KMS-11 (cell line): Measurements from ENCODE around the gene AGPS.
A peak's percentile ranks its signal among the peaks of the same experiment; 100 is the strongest.

ENCODE experiments used
- H2AFZ ChIP-seq: fragments of 200-600 bp; sonication (generic); 2 replicates; pipeline ENCODE4 v1.6.1; 2016; ENCODE audit warnings: antibody characterized with exemption, mixed run types, low read depth
- H3K27ac ChIP-seq: fragments of 200-600 bp; sonication (generic); 2 replicates; pipeline ENCODE4 v1.6.1; 2016; ENCODE audit warnings: mild to moderate bottlenecking, mixed run types
- H3K27me3 ChIP-seq: fragments of 200-600 bp; sonication (generic); 2 replicates; pipeline ENCODE4 v1.6.1; 2017; ENCODE audit warnings: mild to moderate bottlenecking, low read depth, mixed run types, moderate library complexity; ENCODE audit not compliant: insufficient read depth
- H3K36me3 ChIP-seq: fragments of 200-600 bp; sonication (generic); 2 replicates; pipeline ENCODE4 v1.6.1; 2017; ENCODE audit warnings: mild to moderate bottlenecking, mixed run types; ENCODE audit not compliant: insufficient read depth
- H3K4me1 ChIP-seq: fragments of 200-600 bp; sonication (generic); 2 replicates; pipeline ENCODE4 v1.6.1; 2016; ENCODE audit warnings: mild to moderate bottlenecking, low read depth, mixed run types; ENCODE audit not compliant: poor library complexity, severe bottlenecking
- H3K4me2 ChIP-seq: fragments of 200-600 bp; sonication (generic); 2 replicates; pipeline ENCODE4 v1.7.0; 2016; ENCODE audit warnings: mild to moderate bottlenecking, mixed run types
- H3K4me3 ChIP-seq: fragments of 200-600 bp; sonication (generic); IDR thresholded peaks from 2 replicates; pipeline ENCODE4 v1.6.1; 2017; ENCODE audit warnings: low read depth, low read length, mixed read lengths; ENCODE audit not compliant: insufficient read depth
- H3K79me2 ChIP-seq: fragments of 200-600 bp; sonication (generic); 2 replicates; pipeline ENCODE4 v1.6.1; 2016; ENCODE audit warnings: low read depth, mixed run types; ENCODE audit not compliant: insufficient read depth
- H3K9ac ChIP-seq: fragments of 200-600 bp; sonication (generic); 2 replicates; pipeline ENCODE4 v1.6.1; 2016; ENCODE audit warnings: mild to moderate bottlenecking, mixed run types
- H4K20me1 ChIP-seq: fragments of 200-600 bp; sonication (generic); 2 replicates; pipeline ENCODE4 v1.6.1; 2016; ENCODE audit warnings: mild to moderate bottlenecking, mixed run types; ENCODE audit not compliant: insufficient read depth
- CTCF ChIP-seq: fragments of 200-600 bp; sonication (generic); conservative IDR thresholded peaks from 2 replicates; pipeline ENCODE4 v1.6.1; 2017; ENCODE audit warnings: low read depth, mild to moderate bottlenecking, antibody characterized with exemption, low read length, moderate library complexity, mixed read lengths

Gene AGPS

GRCh38 chr2:177393203-177393755, 706 bp downstream of the AGPS start:
- Histone ChIP-seq H3K36me3 (no peaks in the 10 kb centered on the region), H2AFZ (peak overlapping the region; percentile 100), H3K4me1 (peaks cover 36% of the 10 kb centered on the region), H3K9ac (peak overlapping the region; percentile 91), H3K27ac (peak overlapping the region; percentile 52; the same call in 1 of the 2 replicates), H4K20me1 (no peaks in the 10 kb centered on the region), H3K79me2 (peaks cover 46% of the 10 kb centered on the region), H3K27me3 (no peaks in the 10 kb centered on the region), H3K4me3 (peak overlapping the region; percentile 93), H3K4me2 (peak overlapping the region; percentile 96)
- no peak for TF ChIP-seq CTCF

GRCh38 chr2:177393824-177394593, 1.4 kb downstream of the AGPS start:
- Histone ChIP-seq H3K27me3 (no peaks in the 10 kb centered on the region), H3K4me2 (peak overlapping the region; percentile 96), H3K4me3 (no peak overlapping the region), H2AFZ (no peak overlapping the region), H4K20me1 (no peaks in the 10 kb centered on the region), H3K4me1 (peaks cover 43% of the 10 kb centered on the region), H3K79me2 (peaks cover 53% of the 10 kb centered on the region), H3K36me3 (no peaks in the 10 kb centered on the region), H3K9ac (no peak overlapping the region; the same call in 1 of the 2 replicates), H3K27ac (no peak overlapping the region)
- no peak for TF ChIP-seq CTCF

GRCh38 chr2:177394594-177394973, 2.0 kb downstream of the AGPS start:
- Histone ChIP-seq H3K79me2 (peaks cover 59% of the 10 kb centered on the region), H3K27me3 (no peaks in the 10 kb centered on the region), H3K9ac (no peak overlapping the region), H2AFZ (no peak overlapping the region), H3K4me3 (no peak overlapping the region), H3K4me1 (peaks cover 49% of the 10 kb centered on the region), H3K27ac (no peak overlapping the region), H3K4me2 (no peak overlapping the region; the same call in 1 of the 2 replicates), H3K36me3 (no peaks in the 10 kb centered on the region), H4K20me1 (0 out of 2 replicates have a peak, but pooled peaks cover under 1% of the 10 kb centered on the region)
- no peak for TF ChIP-seq CTCF

- no peak for TF ChIP-seq CTCF
- Histone ChIP-seq H3K27me3 (no peaks in the 10 kb centered on the region), H3K27ac (no peak overlapping the region), H3K4me1 (peaks cover 58% of the 10 kb centered on the region), H3K9ac (no peak overlapping the region), H3K4me3 (no peak overlapping the region), H2AFZ (no peak overlapping the region), H4K20me1 (peaks cover 4% of the 10 kb centered on the region; the same call in 1 of the 2 replicates), H3K4me2 (no peak overlapping the region; the same call in 1 of the 2 replicates), H3K36me3 (no peaks in the 10 kb centered on the region), H3K79me2 (peaks cover 68% of the 10 kb centered on the region)
These were observed 2.9 kb downstream of the AGPS start for GRCh38 chr2:177395351-177396065.
